Small intestine (tissue), 7 donors: Measurements from ENCODE around the gene GLYATL1. TPM values are rescaled to one million over a fixed set of nuclear protein-coding genes. Genes with fewer than 3 reads are reported as not detected.

Source experiments
- DNase-seq, 2 donors: peaks; one replicate each; pipeline versions ENCODE4 v3.0.0 to v3.0.0-alpha.2; 2013
- FAIRE-seq: peaks from 2 replicates; lab custom pipeline; 2012; peaks lifted over from hg19 to GRCh38; lab: Jason Lieb, UNC
- H3K27ac ChIP-seq, 3 donors: one replicate each; pipeline ENCODE4 v1.5.1; 2013; ENCODE audit warnings: low read length in 2 of 3, mild to moderate bottlenecking in 2 of 3, control low read depth in 1 of 3, inconsistent platforms in 1 of 3, low read depth in 1 of 3, moderate library complexity in 1 of 3
- H3K27me3 ChIP-seq, 3 donors: one replicate each; pipeline ENCODE4 v1.6.1; 2013; ENCODE audit warnings: low read length in 3 of 3, inconsistent platforms in 1 of 3; ENCODE audit not compliant: control insufficient read depth in 3 of 3, insufficient read depth in 3 of 3
- H3K36me3 ChIP-seq, 3 donors: one replicate each; pipeline ENCODE4 v1.6.1; 2013; ENCODE audit warnings: low read length in 3 of 3, inconsistent platforms in 1 of 3, low read depth in 1 of 3, mild to moderate bottlenecking in 1 of 3, moderate library complexity in 1 of 3; ENCODE audit not compliant: control insufficient read depth in 3 of 3, insufficient read depth in 2 of 3
- H3K4me1 ChIP-seq, 3 donors: one replicate each; pipeline ENCODE4 v1.6.1; 2013; ENCODE audit warnings: low read length in 2 of 3, inconsistent platforms in 1 of 3, low read depth in 1 of 3, mild to moderate bottlenecking in 1 of 3, moderate library complexity in 1 of 3; ENCODE audit not compliant: control insufficient read depth in 3 of 3, insufficient read depth in 2 of 3
- H3K4me3 ChIP-seq, 3 donors: one replicate each; pipeline ENCODE4 v1.5.1; 2013; ENCODE audit warnings: low read length in 3 of 3, control low read depth in 1 of 3, inconsistent platforms in 1 of 3, low read depth in 1 of 3, mild to moderate bottlenecking in 1 of 3, moderate library complexity in 1 of 3
- H3K9me3 ChIP-seq, 2 donors: one replicate each; pipeline ENCODE4 v1.6.1; 2013; ENCODE audit warnings: low read depth in 1 of 2, low read length in 1 of 2; ENCODE audit not compliant: control insufficient read depth in 2 of 2, insufficient read depth in 1 of 2
- WGBS, 3 donors: extraction: QIAGEN DNeasy Blood & Tissue Kit; methylation state at CpG; one replicate each; pipeline ENCODE4 v1.1.7; 2013; 5-methylcytosine and 5-hydroxymethylcytosine counted together
- polyA plus RNA-seq, 4 donors: library from polyadenylated mRNA; stranded (reverse) in 3 of 4; unstranded in 1 of 4; fragments of 200-250 nt in 3 of 4; fragments of 120-200 nt in 1 of 4; gene quantifications; one replicate each; pipeline versions ENCODE4 v1.2.1 to v1.2.3, GENCODE V29; 2013
- donor health status: healthy with polysubstance abuse.
- donor health status: control.
- donor health status: control.
- donor health status: Bipolar disorder and iron deficiency.
- donor health status: healthy.

The GLYATL1 gene
- polyA plus RNA-seq, 4 donors: 0.67 to 13.0 (median 0.76) TPM; not detected in 1

- FAIRE-seq (no peak), DNase-seq (peak in 1 of 2 donors; percentile 60)
- no peaks in the 10 kb centered on the region for H3K9me3 ChIP-seq
- peak overlapping the region in 1 of 3 donors; percentile 84 for H3K27ac ChIP-seq
- no peaks in the 10 kb centered on the region for H3K27me3 ChIP-seq
- H3K4me3 ChIP-seq: no peak overlapping the region
- H3K36me3 ChIP-seq: no peaks in the 10 kb centered on the region
- H3K4me1 ChIP-seq: peaks cover 3 to 48% (median 6%) of the 10 kb centered on the region in 3 donors
These were observed 10.6 kb upstream of the GLYATL1 start for GRCh38 chr11:58928691-58929090.

GRCh38 chr11:58930926-58931325 lies 8.4 kb upstream of the GLYATL1 start:
- Histone ChIP-seq H3K4me3 (no peak overlapping the region), H3K27me3 (no peaks in the 10 kb centered on the region), H3K27ac (peak overlapping the region in 1 of 3 donors; percentile 39), H3K36me3 (no peaks in the 10 kb centered on the region), H3K9me3 (no peaks in the 10 kb centered on the region), H3K4me1 (peaks cover 3 to 37% (median 6%) of the 10 kb centered on the region in 3 donors)
- DNase-seq: peak in 1 of 2 donors; percentile 57
- FAIRE-seq: no peak
- WGBS, 3 donors: 53 to 72% (median 68%) methylated on average over 2 of the region's 2 CpGs

- no peak overlapping the region for H3K4me3 ChIP-seq
- H3K27me3 ChIP-seq: no peaks in the 10 kb centered on the region
- no peak overlapping the region for H3K27ac ChIP-seq
- FAIRE-seq (no peak), DNase-seq (no peak)
- 66 to 84% (median 81%) methylated on average over 3 of the region's 3 CpGs for WGBS, 3 donors
- no peaks in the 10 kb centered on the region for H3K9me3 ChIP-seq
- peaks cover 0 to 19% (median 0%) of the 10 kb centered on the region in 3 donors for H3K4me1 ChIP-seq
- no peaks in the 10 kb centered on the region for H3K36me3 ChIP-seq
These were observed 5.6 kb upstream of the GLYATL1 start for GRCh38 chr11:58933661-58934060.

- H3K36me3 ChIP-seq: no peaks in the 10 kb centered on the region
- DNase-seq (no peak), FAIRE-seq (no peak)
- 88 to 92% (median 90%) methylated on average over 7 of the region's 7 CpGs for WGBS, 3 donors
- peaks cover 0 to 12% (median 0%) of the 10 kb centered on the region in 3 donors for H3K4me1 ChIP-seq
- H3K27me3 ChIP-seq: no peaks in the 10 kb centered on the region
- H3K9me3 ChIP-seq: no peaks in the 10 kb centered on the region
- H3K27ac ChIP-seq: no peak overlapping the region
- H3K4me3 ChIP-seq: no peak overlapping the region
These were observed 4.3 kb upstream of the GLYATL1 start for GRCh38 chr11:58934945-58935513.

- H3K36me3 ChIP-seq: no peaks in the 10 kb centered on the region
- H3K27ac ChIP-seq: no peak overlapping the region
- no peaks in the 10 kb centered on the region for H3K9me3 ChIP-seq
- DNase-seq (no peak), FAIRE-seq (no peak)
- H3K4me3 ChIP-seq: no peak overlapping the region
- H3K4me1 ChIP-seq: peaks cover 0 to 6% (median 0%) of the 10 kb centered on the region in 3 donors
- no peaks in the 10 kb centered on the region for H3K27me3 ChIP-seq
- 52 to 84% (median 69%) methylated on average over 4 of the region's 4 CpGs for WGBS, 3 donors
These were observed 890 bp upstream of the GLYATL1 start for GRCh38 chr11:58938398-58938797.

GRCh38 chr11:58940028-58940427 lies 740 bp downstream of the GLYATL1 start:
- H3K4me3 ChIP-seq: no peak overlapping the region

GRCh38 chr11:58941838-58942237 lies 2.5 kb downstream of the GLYATL1 start:
- no peaks in the 10 kb centered on the region for H3K4me1 ChIP-seq
- no peak for FAIRE-seq
- H3K4me3 ChIP-seq: no peak overlapping the region
- no peaks in the 10 kb centered on the region for H3K27me3 ChIP-seq
- H3K36me3 ChIP-seq: no peaks in the 10 kb centered on the region
- H3K27ac ChIP-seq: no peak overlapping the region
- DNase-seq: no peak
- WGBS, 3 donors: 92 to 100% (median 96%) methylated on average over 1 of the region's 1 CpG
- H3K9me3 ChIP-seq: no peaks in the 10 kb centered on the region

More at GRCh38 chr11:58940028-58940427, 740 bp downstream of the GLYATL1 start:
- no peak overlapping the region for H3K27ac ChIP-seq
- peaks cover 0 to 4% (median 0%) of the 10 kb centered on the region in 3 donors for H3K4me1 ChIP-seq
- no peaks in the 10 kb centered on the region for H3K27me3 ChIP-seq
- DNase-seq (no peak), FAIRE-seq (no peak)
- H3K36me3 ChIP-seq: no peaks in the 10 kb centered on the region
- H3K9me3 ChIP-seq: no peaks in the 10 kb centered on the region
- 35 to 69% (median 37%) methylated on average over 1 of the region's 1 CpG for WGBS, 3 donors

- H3K36me3 ChIP-seq: peaks cover 0 to 5% (median 0%) of the 10 kb centered on the region in 3 donors
- H3K4me1 ChIP-seq: no peaks in the 10 kb centered on the region
- no peak overlapping the region for H3K4me3 ChIP-seq
- no peak overlapping the region for H3K27ac ChIP-seq
- FAIRE-seq (no peak), DNase-seq (no peak)
- no peaks in the 10 kb centered on the region for H3K27me3 ChIP-seq
- no peaks in the 10 kb centered on the region for H3K9me3 ChIP-seq
These were observed 6.4 kb downstream of the GLYATL1 start for GRCh38 chr11:58945663-58946062.

- H3K27ac ChIP-seq: no peak overlapping the region
These were observed 9.9 kb downstream of the GLYATL1 start for GRCh38 chr11:58949184-58949583.

More at GRCh38 chr11:58949184-58949583, 9.9 kb downstream of the GLYATL1 start:
- H3K4me1 ChIP-seq: no peaks in the 10 kb centered on the region
- DNase-seq (no peak), FAIRE-seq (no peak)
- WGBS, 3 donors: 51 to 76% (median 63%) methylated on average over 3 of the region's 3 CpGs
- H3K36me3 ChIP-seq: peaks cover 0 to 5% (median 0%) of the 10 kb centered on the region in 3 donors
- H3K9me3 ChIP-seq: no peaks in the 10 kb centered on the region
- H3K27me3 ChIP-seq: no peaks in the 10 kb centered on the region
- no peak overlapping the region for H3K4me3 ChIP-seq
